ENCODE results near the gene CD44.

DNA sequence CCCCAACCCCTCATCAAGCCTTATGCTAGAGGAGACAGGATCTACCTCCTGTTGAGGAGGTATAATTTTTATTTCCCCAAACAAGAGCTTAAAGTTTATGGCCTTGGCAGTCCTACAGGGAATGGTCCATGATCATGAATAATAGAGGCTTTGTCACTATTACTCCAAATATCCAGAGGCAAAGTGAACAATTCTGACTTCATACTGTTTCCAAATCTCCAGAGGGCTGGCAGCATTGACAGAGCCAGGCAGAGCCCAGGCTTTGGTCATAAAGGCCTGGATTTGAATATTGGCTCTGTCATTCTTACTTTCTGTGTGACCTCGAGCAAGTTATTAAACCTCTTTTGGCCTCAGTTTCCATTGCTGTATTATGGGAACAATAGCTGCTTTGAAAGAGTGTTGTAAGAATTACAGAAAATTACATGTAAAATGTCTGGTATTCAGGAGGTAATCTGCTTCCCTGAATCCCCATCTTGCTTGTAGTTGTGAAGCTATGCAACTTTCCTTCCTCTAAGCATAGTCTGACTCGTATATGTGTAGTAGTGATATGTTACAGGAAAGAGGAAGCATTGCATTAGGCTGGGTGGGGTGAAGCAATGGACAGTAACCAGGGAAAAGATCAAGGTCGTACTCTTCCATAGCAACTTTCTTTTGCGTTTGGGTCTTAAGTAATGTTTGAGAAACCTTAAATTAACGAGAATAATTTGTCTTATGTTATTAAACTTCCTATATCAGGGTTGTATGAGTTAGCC is 88.8 kb downstream of the CD44 start:
- no peak for TF ChIP-seq CTCF (IDR thresholded peaks at IDR 0.05; ENCODE audit: low read depth, low read length)
- TF ChIP-seq EZH2phosphoT487 (IDR thresholded peaks at IDR 0.05; ENCODE audit: low read depth), result no peak
